Measurements from ENCODE around the gene ENPP6. TPM values are rescaled to one million over a fixed set of nuclear protein-coding genes. Genes with fewer than 3 reads are reported as not detected.

ENPP6 gene
- total and polyA plus RNA-seq, 2 donors (not counting 3 experiments of a cell fraction or from before 2014, with no cell fraction given) = not detected

GRCh38 chr4:184247421-184247820, 29.7 kb upstream of the ENPP6 start:
- Histone ChIP-seq H3K4me2 (ENCODE audit: insufficient read depth, low read length) (no peak overlapping the region), H3K79me2 (ENCODE audit: control insufficient read depth, insufficient read depth, low read length) (no peaks in the 10 kb centered on the region), H4K20me1 (replicated peaks; ENCODE audit: control insufficient read depth, extremely low read depth, insufficient read depth, low read length) (no peaks in the 10 kb centered on the region), H3K27me3 (ENCODE audit: control insufficient read depth in 2 of 2, insufficient read depth in 2 of 2, low read length in 2 of 2) (peaks cover 0 to 3% of the 10 kb centered on the region in 2 experiments), H3K4me1 (ENCODE audit: control insufficient read depth, extremely low read depth, insufficient read depth, low read length) (no peaks in the 10 kb centered on the region), H3K4me3 (replicated peaks in 1 of 3; ENCODE audit: insufficient read depth in 1 of 3, low read depth in 1 of 3, low read length in 3 of 3) (no peak overlapping the region), H3K9ac (replicated peaks; ENCODE audit: extremely low read depth, insufficient read depth, low read length) (no peak overlapping the region), H3K9me1 (replicated peaks; ENCODE audit: control insufficient read depth, extremely low read depth, insufficient read depth, low read length) (no peaks in the 10 kb centered on the region), H3K27ac (ENCODE audit: insufficient read depth, low read depth, low read length) (no peak overlapping the region), H3K36me3 (ENCODE audit: control insufficient read depth in 2 of 2, extremely low read depth in 1 of 2, insufficient read depth in 2 of 2, low read length in 2 of 2) (no peaks in the 10 kb centered on the region), H3K9me3 (replicated peaks; ENCODE audit: control insufficient read depth, insufficient read depth, low read length) (no peaks in the 10 kb centered on the region), H2AFZ (ENCODE audit: low read depth, low read length) (no peak overlapping the region)
- CTCF ChIA-PET = interaction anchor here (0.7 to 1.7 kb wide), 3 partner anchors 15 to 21 kb away, joined by 3 to 7 read pairs (median 3); no protein-coding TSS in a partner anchor
- dilution Hi-C loops (cut with MboI; ENCODE audit: extremely low pct_ligation_motif_present, low sequenced_read_pairs) = no loop called here
- FAIRE-seq (no peak), DNase-seq (ENCODE audit: low read depth, low spot score) (no peak)
- intact Hi-C loops (cut with micrococcal nuclease) = no loop called here
- no peak for TF ChIP-seq GATA2 (IDR thresholded peaks at IDR 0.05; ENCODE audit: insufficient read depth, insufficient read length, low read depth, low read length)
- POLR2A ChIA-PET = interaction anchor here (0.6 kb wide), 1 partner anchor 1189 kb away, joined by 3 read pairs; no protein-coding TSS in a partner anchor
- BruUV-seq (replicated peaks) = no TSS peak

- Histone ChIP-seq H3K4me3 (replicated peaks in 1 of 3; ENCODE audit: insufficient read depth in 1 of 3, low read depth in 1 of 3, low read length in 3 of 3) (no peak overlapping the region), H3K27ac (ENCODE audit: insufficient read depth, low read depth, low read length) (no peak overlapping the region), H3K4me2 (ENCODE audit: insufficient read depth, low read length) (no peak overlapping the region), H3K4me1 (ENCODE audit: control insufficient read depth, extremely low read depth, insufficient read depth, low read length) (no peaks in the 10 kb centered on the region), H4K20me1 (replicated peaks; ENCODE audit: control insufficient read depth, extremely low read depth, insufficient read depth, low read length) (no peaks in the 10 kb centered on the region), H3K9me1 (replicated peaks; ENCODE audit: control insufficient read depth, extremely low read depth, insufficient read depth, low read length) (no peaks in the 10 kb centered on the region), H3K9ac (replicated peaks; ENCODE audit: extremely low read depth, insufficient read depth, low read length) (no peak overlapping the region), H3K79me2 (ENCODE audit: control insufficient read depth, insufficient read depth, low read length) (no peaks in the 10 kb centered on the region), H2AFZ (ENCODE audit: low read depth, low read length) (no peak overlapping the region), H3K36me3 (ENCODE audit: control insufficient read depth in 2 of 2, extremely low read depth in 1 of 2, insufficient read depth in 2 of 2, low read length in 2 of 2) (no peaks in the 10 kb centered on the region), H3K9me3 (replicated peaks; ENCODE audit: control insufficient read depth, insufficient read depth, low read length) (no peaks in the 10 kb centered on the region), H3K27me3 (ENCODE audit: control insufficient read depth in 2 of 2, insufficient read depth in 2 of 2, low read length in 2 of 2) (peaks cover 0 to 3% of the 10 kb centered on the region in 2 experiments)
- ChIA-PET POLR2A (no interaction called here), CTCF (no interaction called here)
- no peak for TF ChIP-seq FOS (IDR thresholded peaks at IDR 0.05; ENCODE audit: borderline replicate concordance, insufficient read depth, low read length)
- TF ChIP-seq CTCF (IDR thresholded peaks at IDR 0.05; ENCODE audit: extremely low read depth in 1 of 2, insufficient read depth in 1 of 2, low read depth in 1 of 2, low read length in 2 of 2) = no peak
- no peak for TF ChIP-seq POLR2AphosphoS5 (IDR thresholded peaks at IDR 0.05; ENCODE audit: insufficient read depth, low read depth, low read length)
- no peak for TF ChIP-seq POLR2A (IDR thresholded peaks at IDR 0.05; ENCODE audit: low read depth, low read length)
- no peak for TF ChIP-seq EZH2 (IDR thresholded peaks at IDR 0.05; ENCODE audit: borderline replicate concordance, low read depth, low read length, severe bottlenecking)
- dilution Hi-C loops (cut with MboI; ENCODE audit: extremely low pct_ligation_motif_present, low sequenced_read_pairs) (no loop called here), intact Hi-C loops (cut with micrococcal nuclease) (no loop called here)
- FAIRE-seq (no peak), DNase-seq (ENCODE audit: low read depth, low spot score) (no peak)
- BruUV-seq (replicated peaks) = no TSS peak
Observed at GRCh38 chr4:184246426-184246825, 28.8 kb upstream of the ENPP6 start.

Measured in endothelial cell of umbilical vein (primary cell).